ENCODE data around the gene ADD1. TPM values are rescaled to one million over a fixed set of nuclear protein-coding genes. Genes with fewer than 3 reads are reported as not detected.

The ADD1 gene
- total and polyA plus RNA-seq, 4 donors: 62.2 to 142 (median 83.4) TPM

DNA sequence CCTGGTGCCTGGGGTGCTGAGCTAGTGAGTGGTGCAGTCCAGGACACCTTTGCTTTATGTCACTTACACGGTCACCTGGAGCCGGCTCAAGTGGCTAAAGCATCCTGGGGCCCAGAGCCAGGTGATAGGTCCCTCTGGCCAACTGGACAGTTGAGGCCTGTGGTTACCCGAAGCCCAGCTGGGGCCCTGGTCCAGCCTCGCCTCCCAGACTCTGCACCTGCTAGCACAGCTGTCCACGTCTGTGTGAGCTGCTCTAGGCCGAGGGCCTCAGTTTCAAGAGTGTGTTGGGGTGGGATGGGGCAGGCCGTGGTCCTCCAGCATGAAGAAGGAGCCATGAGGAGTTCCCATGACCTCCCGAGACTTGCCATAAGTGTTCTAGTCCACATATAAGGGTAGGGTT is 7.7 kb upstream of the ADD1 start:
- TF ChIP-seq, protein P1, sequence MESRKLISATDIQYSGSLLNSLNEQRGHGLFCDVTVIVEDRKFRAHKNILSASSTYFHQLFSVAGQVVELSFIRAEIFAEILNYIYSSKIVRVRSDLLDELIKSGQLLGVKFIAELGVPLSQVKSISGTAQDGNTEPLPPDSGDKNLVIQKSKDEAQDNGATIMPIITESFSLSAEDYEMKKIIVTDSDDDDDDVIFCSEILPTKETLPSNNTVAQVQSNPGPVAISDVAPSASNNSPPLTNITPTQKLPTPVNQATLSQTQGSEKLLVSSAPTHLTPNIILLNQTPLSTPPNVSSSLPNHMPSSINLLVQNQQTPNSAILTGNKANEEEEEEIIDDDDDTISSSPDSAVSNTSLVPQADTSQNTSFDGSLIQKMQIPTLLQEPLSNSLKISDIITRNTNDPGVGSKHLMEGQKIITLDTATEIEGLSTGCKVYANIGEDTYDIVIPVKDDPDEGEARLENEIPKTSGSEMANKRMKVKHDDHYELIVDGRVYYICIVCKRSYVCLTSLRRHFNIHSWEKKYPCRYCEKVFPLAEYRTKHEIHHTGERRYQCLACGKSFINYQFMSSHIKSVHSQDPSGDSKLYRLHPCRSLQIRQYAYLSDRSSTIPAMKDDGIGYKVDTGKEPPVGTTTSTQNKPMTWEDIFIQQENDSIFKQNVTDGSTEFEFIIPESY (IDR thresholded peaks at IDR 0.05): no peak
- TF ChIP-seq HNF4G (IDR thresholded peaks at IDR 0.05): no peak
- TF ChIP-seq NR2F2 (IDR thresholded peaks at IDR 0.05): no peak
- TF ChIP-seq RAD21 (IDR thresholded peaks at IDR 0.05): no peak
- TF ChIP-seq TAF1 (conservative IDR thresholded peaks at IDR 0.05): no peak
- no peak overlapping the region for H3K4me3 ChIP-seq (ENCODE audit: low read depth in 1 of 3, low read length in 3 of 3)
- H3K27ac ChIP-seq (ENCODE audit: low read depth in 1 of 2, low read length in 2 of 2): no peak overlapping the region
- H3K36me3 ChIP-seq (ENCODE audit: control insufficient read depth in 4 of 4, insufficient read depth in 3 of 4, low read depth in 1 of 4, low read length in 3 of 4): peaks cover 3 to 42% (median 23%) of the 10 kb centered on the region in 4 donors
- H3K4me1 ChIP-seq (ENCODE audit: control insufficient read depth in 4 of 4, insufficient read depth in 4 of 4, low read length in 3 of 4): peaks cover 11 to 33% (median 17%) of the 10 kb centered on the region in 4 donors
- H3K9me3 ChIP-seq (ENCODE audit: control insufficient read depth in 4 of 4, low read length in 3 of 4): no peaks in the 10 kb centered on the region
- no peak overlapping the region for H3K9ac ChIP-seq (ENCODE audit: low read depth in 1 of 2, low read length in 2 of 2)
- DNase-seq (ENCODE audit: low spot score): no peak
- H3K27me3 ChIP-seq (ENCODE audit: control insufficient read depth in 4 of 4, insufficient read depth in 4 of 4, low read length in 3 of 4): no peaks in the 10 kb centered on the region
- 91% methylated on average over 8 of the region's 8 CpGs for WGBS

DNA sequence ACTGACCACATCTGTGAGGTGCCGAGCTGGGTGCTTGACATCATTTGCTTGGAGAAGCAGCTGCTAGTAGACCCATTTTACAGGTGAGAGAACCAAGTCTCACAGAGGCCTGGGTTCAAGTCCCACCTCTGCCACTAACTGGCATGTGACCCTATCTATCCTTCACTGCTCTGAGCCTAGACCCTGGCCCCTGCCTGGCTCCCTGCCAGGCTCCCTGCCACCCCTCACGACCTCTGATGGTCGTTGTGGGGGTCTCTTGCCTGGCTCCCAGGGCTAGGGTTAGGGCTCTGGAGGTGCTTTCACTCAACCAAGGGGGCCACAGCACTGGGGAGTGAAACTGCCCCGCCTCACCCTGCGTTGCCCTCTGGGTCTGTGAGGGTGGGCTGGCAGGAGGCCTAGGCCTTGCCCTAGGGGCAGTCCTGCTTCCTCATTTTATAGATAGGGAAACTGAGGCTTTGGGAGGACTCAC is 7.2 kb upstream of the ADD1 start:
- WGBS: 87% methylated on average over 5 of the region's 5 CpGs
- H3K4me1 ChIP-seq (ENCODE audit: control insufficient read depth in 4 of 4, insufficient read depth in 4 of 4, low read length in 3 of 4): peaks cover 11 to 33% (median 17%) of the 10 kb centered on the region in 4 donors
- peaks cover 3 to 37% (median 20%) of the 10 kb centered on the region in 4 donors for H3K36me3 ChIP-seq (ENCODE audit: control insufficient read depth in 4 of 4, insufficient read depth in 3 of 4, low read depth in 1 of 4, low read length in 3 of 4)
- no peaks in the 10 kb centered on the region for H3K9me3 ChIP-seq (ENCODE audit: control insufficient read depth in 4 of 4, low read length in 3 of 4)
- H3K27ac ChIP-seq (ENCODE audit: low read depth in 1 of 2, low read length in 2 of 2): peak overlapping the region in 1 of 2 donors; percentile 5
- no peak overlapping the region for H3K9ac ChIP-seq (ENCODE audit: low read depth in 1 of 2, low read length in 2 of 2)
- no peak for DNase-seq (ENCODE audit: low spot score)
- TF ChIP-seq RAD21 (IDR thresholded peaks at IDR 0.05) (no peak), SP1 (IDR thresholded peaks at IDR 0.05) (no peak), FOXA1 (IDR thresholded peaks at IDR 0.05) (no peak), GABPA (IDR thresholded peaks at IDR 0.05 in 1 of 2, conservative IDR thresholded peaks at IDR 0.05 in 1 of 2) (no peak), YY1 (IDR thresholded peaks at IDR 0.05) (no peak), JUND (IDR thresholded peaks at IDR 0.05) (no peak), HNF4A (conservative IDR thresholded peaks at IDR 0.05) (no peak), HNF4G (IDR thresholded peaks at IDR 0.05) (no peak), EGR1 (IDR thresholded peaks at IDR 0.05; ENCODE audit: low read depth in 2 of 2) (no peak), TAF1 (conservative IDR thresholded peaks at IDR 0.05) (no peak)
- TF ChIP-seq, protein P1 (IDR thresholded peaks at IDR 0.05): no peak
- TF ChIP-seq, protein P2, sequence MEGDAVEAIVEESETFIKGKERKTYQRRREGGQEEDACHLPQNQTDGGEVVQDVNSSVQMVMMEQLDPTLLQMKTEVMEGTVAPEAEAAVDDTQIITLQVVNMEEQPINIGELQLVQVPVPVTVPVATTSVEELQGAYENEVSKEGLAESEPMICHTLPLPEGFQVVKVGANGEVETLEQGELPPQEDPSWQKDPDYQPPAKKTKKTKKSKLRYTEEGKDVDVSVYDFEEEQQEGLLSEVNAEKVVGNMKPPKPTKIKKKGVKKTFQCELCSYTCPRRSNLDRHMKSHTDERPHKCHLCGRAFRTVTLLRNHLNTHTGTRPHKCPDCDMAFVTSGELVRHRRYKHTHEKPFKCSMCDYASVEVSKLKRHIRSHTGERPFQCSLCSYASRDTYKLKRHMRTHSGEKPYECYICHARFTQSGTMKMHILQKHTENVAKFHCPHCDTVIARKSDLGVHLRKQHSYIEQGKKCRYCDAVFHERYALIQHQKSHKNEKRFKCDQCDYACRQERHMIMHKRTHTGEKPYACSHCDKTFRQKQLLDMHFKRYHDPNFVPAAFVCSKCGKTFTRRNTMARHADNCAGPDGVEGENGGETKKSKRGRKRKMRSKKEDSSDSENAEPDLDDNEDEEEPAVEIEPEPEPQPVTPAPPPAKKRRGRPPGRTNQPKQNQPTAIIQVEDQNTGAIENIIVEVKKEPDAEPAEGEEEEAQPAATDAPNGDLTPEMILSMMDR (IDR thresholded peaks at IDR 0.05; ENCODE audit: low read depth, low read length, missing input control): no peak
- TF ChIP-seq, protein P3, sequence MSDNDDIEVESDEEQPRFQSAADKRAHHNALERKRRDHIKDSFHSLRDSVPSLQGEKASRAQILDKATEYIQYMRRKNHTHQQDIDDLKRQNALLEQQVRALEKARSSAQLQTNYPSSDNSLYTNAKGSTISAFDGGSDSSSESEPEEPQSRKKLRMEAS (IDR thresholded peaks at IDR 0.05): no peak
- TF ChIP-seq, protein P4, sequence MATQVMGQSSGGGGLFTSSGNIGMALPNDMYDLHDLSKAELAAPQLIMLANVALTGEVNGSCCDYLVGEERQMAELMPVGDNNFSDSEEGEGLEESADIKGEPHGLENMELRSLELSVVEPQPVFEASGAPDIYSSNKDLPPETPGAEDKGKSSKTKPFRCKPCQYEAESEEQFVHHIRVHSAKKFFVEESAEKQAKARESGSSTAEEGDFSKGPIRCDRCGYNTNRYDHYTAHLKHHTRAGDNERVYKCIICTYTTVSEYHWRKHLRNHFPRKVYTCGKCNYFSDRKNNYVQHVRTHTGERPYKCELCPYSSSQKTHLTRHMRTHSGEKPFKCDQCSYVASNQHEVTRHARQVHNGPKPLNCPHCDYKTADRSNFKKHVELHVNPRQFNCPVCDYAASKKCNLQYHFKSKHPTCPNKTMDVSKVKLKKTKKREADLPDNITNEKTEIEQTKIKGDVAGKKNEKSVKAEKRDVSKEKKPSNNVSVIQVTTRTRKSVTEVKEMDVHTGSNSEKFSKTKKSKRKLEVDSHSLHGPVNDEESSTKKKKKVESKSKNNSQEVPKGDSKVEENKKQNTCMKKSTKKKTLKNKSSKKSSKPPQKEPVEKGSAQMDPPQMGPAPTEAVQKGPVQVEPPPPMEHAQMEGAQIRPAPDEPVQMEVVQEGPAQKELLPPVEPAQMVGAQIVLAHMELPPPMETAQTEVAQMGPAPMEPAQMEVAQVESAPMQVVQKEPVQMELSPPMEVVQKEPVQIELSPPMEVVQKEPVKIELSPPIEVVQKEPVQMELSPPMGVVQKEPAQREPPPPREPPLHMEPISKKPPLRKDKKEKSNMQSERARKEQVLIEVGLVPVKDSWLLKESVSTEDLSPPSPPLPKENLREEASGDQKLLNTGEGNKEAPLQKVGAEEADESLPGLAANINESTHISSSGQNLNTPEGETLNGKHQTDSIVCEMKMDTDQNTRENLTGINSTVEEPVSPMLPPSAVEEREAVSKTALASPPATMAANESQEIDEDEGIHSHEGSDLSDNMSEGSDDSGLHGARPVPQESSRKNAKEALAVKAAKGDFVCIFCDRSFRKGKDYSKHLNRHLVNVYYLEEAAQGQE (IDR thresholded peaks at IDR 0.05): no peak
- TF ChIP-seq, protein P5, sequence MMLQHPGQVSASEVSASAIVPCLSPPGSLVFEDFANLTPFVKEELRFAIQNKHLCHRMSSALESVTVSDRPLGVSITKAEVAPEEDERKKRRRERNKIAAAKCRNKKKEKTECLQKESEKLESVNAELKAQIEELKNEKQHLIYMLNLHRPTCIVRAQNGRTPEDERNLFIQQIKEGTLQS (IDR thresholded peaks at IDR 0.05): no peak
- no peaks in the 10 kb centered on the region for H3K27me3 ChIP-seq (ENCODE audit: control insufficient read depth in 4 of 4, insufficient read depth in 4 of 4, low read length in 3 of 4)
- H3K4me3 ChIP-seq (ENCODE audit: low read depth in 1 of 3, low read length in 3 of 3): no peak overlapping the region
